SK-N-SH (cell line): ENCODE measurements around the gene MYO1C. TPM values are rescaled to one million over a fixed set of nuclear protein-coding genes. Genes with fewer than 3 reads are reported as not detected.
A peak's percentile ranks its signal among the peaks of the same experiment; 100 is the strongest.

Experiments used
- CTCF ChIA-PET: fragments of 300-600, 350-600 bp; formaldehyde crosslinking; extraction: SDS; loops from one replicate; lab custom pipeline; 2021; lab: Yijun Ruan, JAX
- POLR2A ChIA-PET: fragments of 350-600 bp; sonication (Branson Sonifier 250); formaldehyde crosslinking; extraction: SDS; loops from one replicate; lab custom pipeline; 2020; ENCODE audit warnings: antibody characterized with exemption, inconsistent platforms; lab: Yijun Ruan, JAX
- DNase-seq: peaks from one replicate; pipeline ENCODE4 v3.0.0; 2012
- H2AFZ ChIP-seq: fragments of 200-600 bp; sonication (generic); 2 replicates; pipeline ENCODE4 v1.8.1; 2016; ENCODE audit warnings: antibody characterized with exemption, mild to moderate bottlenecking, low read depth
- H3F3A ChIP-seq: fragments of 200-600 bp; sonication (generic); replicated peaks from 2 replicates; pipeline ENCODE3; 2016; ENCODE audit warnings: antibody characterized with exemption, mild to moderate bottlenecking; ENCODE audit not compliant: insufficient read depth
- H3K27ac ChIP-seq, 2 experiments: fragments of 200-500 bp in 1 of 2; fragments of 200-600 bp in 1 of 2; sonication (Bioruptor generic) in 1 of 2; sonication (generic), shearing (Covaris generic) in 1 of 2; 2 replicates each; pipeline versions ENCODE4 v1.5.1 to v1.6.1; 2014 to 2016; ENCODE audit warnings: low read depth in 2 of 2, inconsistent platforms in 1 of 2, low read length in 1 of 2, mild to moderate bottlenecking in 1 of 2, mixed read lengths in 1 of 2
- H3K27me3 ChIP-seq: fragments of 200-600 bp; sonication (generic), shearing (Covaris generic); 2 replicates; pipeline ENCODE4 v1.6.1; 2016; ENCODE audit warnings: mixed run types; ENCODE audit not compliant: insufficient read depth
- H3K36me3 ChIP-seq, 2 experiments: fragments of 200-500 bp in 1 of 2; fragments of 200-600 bp in 1 of 2; sonication (Bioruptor generic) in 1 of 2; sonication (generic) in 1 of 2; replicated peaks in 1 of 2; 2 replicates each; pipeline versions ENCODE3 to v1.5.1; 2014 to 2016; ENCODE audit warnings: low read length in 1 of 2, mild to moderate bottlenecking in 1 of 2; ENCODE audit not compliant: insufficient read depth in 2 of 2, control insufficient read depth in 1 of 2
- H3K4me1 ChIP-seq, 2 experiments: fragments of 200-500 bp in 1 of 2; fragments of 200-600 bp in 1 of 2; sonication (Bioruptor generic) in 1 of 2; sonication (generic), shearing (Covaris generic) in 1 of 2; 2 replicates each; pipeline versions ENCODE4 v1.5.1 to v1.6.1; 2014 to 2016; ENCODE audit warnings: low read depth in 1 of 2, low read length in 1 of 2, mixed run types in 1 of 2; ENCODE audit not compliant: insufficient read depth in 2 of 2, control insufficient read depth in 1 of 2
- H3K4me2 ChIP-seq: fragments of 200-600 bp; sonication (generic), shearing (Covaris generic); 2 replicates; pipeline ENCODE4 v1.6.1; 2017; ENCODE audit warnings: mixed run types
- H3K4me3 ChIP-seq, 2 experiments: fragments of 200-500 bp in 1 of 2; fragments of 200-600 bp in 1 of 2; sonication (Bioruptor generic) in 1 of 2; sonication (generic), shearing (Covaris generic) in 1 of 2; 2 replicates each; pipeline versions ENCODE4 v1.5.1 to v1.8.1; 2014 to 2016; ENCODE audit warnings: low read depth in 2 of 2, inconsistent platforms in 1 of 2, low read length in 1 of 2, mild to moderate bottlenecking in 1 of 2, mixed read lengths in 1 of 2, moderate library complexity in 1 of 2
- H3K79me2 ChIP-seq: fragments of 200-600 bp; sonication (generic); 2 replicates; pipeline ENCODE4 v1.8.1; 2017; ENCODE audit warnings: mild to moderate bottlenecking; ENCODE audit not compliant: insufficient read depth
- H3K9ac ChIP-seq: fragments of 200-600 bp; sonication (generic); 2 replicates; pipeline ENCODE4 v1.6.1; 2017; ENCODE audit warnings: mixed run types
- H3K9me2 ChIP-seq: fragments of 200-600 bp; sonication (generic); 2 replicates; pipeline ENCODE4 v1.6.1; 2017; ENCODE audit warnings: mixed run types
- H3K9me3 ChIP-seq: fragments of 200-600 bp; sonication (generic); 2 replicates; pipeline ENCODE4 v1.6.1; 2017; ENCODE audit warnings: mixed run types, mild to moderate bottlenecking, moderate library complexity
- H4K20me1 ChIP-seq: fragments of 200-600 bp; sonication (generic); 2 replicates; pipeline ENCODE4 v1.6.1; 2017; ENCODE audit warnings: mild to moderate bottlenecking, mixed run types; ENCODE audit not compliant: insufficient read depth
- CHD2 ChIP-seq: fragments of 150-350 bp; IDR thresholded peaks from 2 replicates; pipeline ENCODE4 v1.6.1; 2018; ENCODE audit warnings: low read length; ENCODE audit not compliant: partially characterized antibody
- FOXM1 ChIP-seq: IDR thresholded peaks from 2 replicates; pipeline ENCODE4 v1.4.0; 2012; ENCODE audit warnings: low read depth, mild to moderate bottlenecking
- POLR2AphosphoS5 ChIP-seq: IDR thresholded peaks from 2 replicates; pipeline ENCODE4 v1.6.1; 2012; ENCODE audit warnings: low read depth, low read length
- RAD21 ChIP-seq: IDR thresholded peaks from 2 replicates; pipeline ENCODE4 v1.6.1; 2012; ENCODE audit warnings: mild to moderate bottlenecking, low read length
- SIN3A ChIP-seq: IDR thresholded peaks from 2 replicates; pipeline ENCODE4 v1.6.1; 2012; ENCODE audit warnings: low read depth, mild to moderate bottlenecking, low read length, moderate library complexity, borderline replicate concordance
- SMC3 ChIP-seq: IDR thresholded peaks from 2 replicates; pipeline ENCODE4 v1.6.1; 2012; ENCODE audit warnings: low read depth, low read length, improper control_type of control experiment
- TCF12 ChIP-seq: IDR thresholded peaks from 2 replicates; pipeline ENCODE4 v1.4.0; 2012
- WGBS: methylation state at CpG from one replicate; pipeline ENCODE4 v1.1.6; 2017; ENCODE audit warnings: low lambda C conversion rate; 5-methylcytosine and 5-hydroxymethylcytosine counted together
- polyA plus RNA-seq, 3 experiments: library from polyadenylated mRNA; depleted of rRNA; stranded (reverse); fragments of >200 nt; gene quantifications; 2 replicates each; pipeline ENCODE4 v1.2.3, GENCODE V29; 2012
- TF ChIP-seq, protein P1 (sequence below): IDR thresholded peaks from 2 replicates; pipeline ENCODE4 v1.6.1; 2012; ENCODE audit warnings: mild to moderate bottlenecking, low read depth, low read length, moderate library complexity
- TF ChIP-seq, protein P2 (sequence below): IDR thresholded peaks from 2 replicates; pipeline ENCODE4 v1.4.0; 2012; ENCODE audit warnings: low read depth, borderline replicate concordance
- TF ChIP-seq, protein P3 (sequence below): IDR thresholded peaks from 2 replicates; pipeline ENCODE4; 2012
- TF ChIP-seq, protein P4 (sequence below): fragments of 150-350 bp; IDR thresholded peaks from 2 replicates; pipeline ENCODE4 v1.6.1; 2016; ENCODE audit warnings: mild to moderate bottlenecking, low read depth, low read length
- TF ChIP-seq, protein P5 (sequence below): fragments of 200-600 bp; sonication (generic); IDR thresholded peaks from 2 replicates; pipeline ENCODE4 v1.6.1; 2017; ENCODE audit warnings: antibody characterized with exemption, mild to moderate bottlenecking, moderate library complexity
- TF ChIP-seq, protein P6 (sequence below): IDR thresholded peaks from 2 replicates; pipeline ENCODE4 v1.4.0; 2012; ENCODE audit warnings: low read depth

The MYO1C gene
- polyA plus RNA-seq, 1 of the 3 experiments (the other 2 are of a cell fraction) = 102 TPM

DNA sequence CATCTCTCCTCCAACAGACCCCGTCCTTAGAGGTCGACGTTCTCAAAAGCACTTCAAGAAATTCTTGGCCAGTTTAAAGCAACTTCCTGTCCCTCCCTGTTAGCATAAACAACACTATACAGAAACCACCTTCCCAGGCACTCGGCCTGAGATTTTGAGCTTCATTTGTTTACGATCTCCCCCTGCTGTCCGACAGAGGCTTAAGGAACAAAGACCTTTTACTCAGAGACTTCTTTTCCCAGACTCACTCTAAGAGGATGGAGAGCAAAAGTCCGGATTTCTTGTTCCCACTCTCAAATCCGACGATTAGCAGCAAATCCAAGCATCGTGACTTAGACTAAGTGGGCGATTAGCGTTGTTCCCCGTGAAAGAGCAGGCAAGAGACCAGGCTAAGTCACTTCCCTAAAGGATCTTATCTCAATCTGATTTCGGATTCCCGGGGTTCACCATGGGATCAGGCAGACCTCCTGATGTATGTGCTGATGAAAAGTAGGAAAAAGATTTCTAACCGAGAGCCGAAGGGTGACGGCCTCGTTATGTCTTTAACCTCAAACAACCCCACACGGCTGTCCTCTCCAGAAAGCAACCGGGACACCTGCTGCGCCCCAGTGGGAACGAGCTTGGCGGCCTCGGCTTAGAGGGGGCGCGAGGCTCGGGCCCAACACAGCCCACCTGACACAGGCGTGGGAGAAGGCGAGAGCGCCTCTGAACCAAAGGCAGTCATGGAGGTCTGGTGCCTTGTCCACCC is 23.3 kb upstream of the MYO1C start:
- POLR2A ChIA-PET = interaction anchor here (0.8 to 3.5 kb wide), 6 partner anchors 14 to 116 kb away, joined by 3 to 14 read pairs (median 5); partner anchors contain the start of genes MYO1C and YWHAE
- DNase-seq = peak; percentile 70
- 1% methylated on average over 28 of the region's 31 CpGs for WGBS

DNA sequence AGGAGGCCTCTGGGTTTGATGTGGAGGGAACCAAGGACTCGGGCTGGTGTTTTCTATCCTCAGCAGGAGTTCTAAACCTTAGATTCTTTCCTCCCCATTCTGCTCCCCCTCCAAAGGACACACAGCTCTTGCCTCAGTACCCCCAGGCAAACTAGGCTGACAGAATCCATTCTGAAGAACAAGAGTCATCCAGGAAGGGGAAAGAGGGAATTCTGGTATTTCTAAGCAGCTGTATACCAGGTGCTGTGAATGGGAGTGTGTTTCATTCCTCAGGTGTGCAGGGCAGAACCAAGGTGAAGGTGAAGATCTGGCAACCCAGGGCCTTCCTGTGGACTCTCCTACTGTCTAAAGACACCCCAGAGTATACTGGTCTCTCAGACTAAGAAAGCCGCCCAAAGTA is 19.9 kb upstream of the MYO1C start:
- no peak overlapping the region for H3K27ac ChIP-seq
- no peaks in the 10 kb centered on the region for H3K9me2 ChIP-seq
- H4K20me1 ChIP-seq = no peaks in the 10 kb centered on the region
- peaks cover 10% of the 10 kb centered on the region for H3F3A ChIP-seq
- 100% methylated on average over 2 of the region's 2 CpGs for WGBS
- DNase-seq = no peak
- H3K4me1 ChIP-seq = peaks cover 0 to 10% of the 10 kb centered on the region in 2 experiments; a peak in 2 of 4 replicates
- no peaks in the 10 kb centered on the region for H3K9me3 ChIP-seq
- H2AFZ ChIP-seq = no peak overlapping the region
- H3K9ac ChIP-seq = no peak overlapping the region
- peaks cover 28% of the 10 kb centered on the region for H3K79me2 ChIP-seq
- H3K36me3 ChIP-seq = peaks cover 9 to 34% of the 10 kb centered on the region in 2 experiments
- H3K4me3 ChIP-seq = no peak overlapping the region
- ChIA-PET POLR2A (interaction anchor here (1.7 kb wide), 1 partner anchor 14 kb away, joined by 5 read pairs; no protein-coding TSS in a partner anchor), CTCF (no interaction called here)
- no peaks in the 10 kb centered on the region for H3K27me3 ChIP-seq
- no peak overlapping the region for H3K4me2 ChIP-seq
- TF ChIP-seq, protein P1, sequence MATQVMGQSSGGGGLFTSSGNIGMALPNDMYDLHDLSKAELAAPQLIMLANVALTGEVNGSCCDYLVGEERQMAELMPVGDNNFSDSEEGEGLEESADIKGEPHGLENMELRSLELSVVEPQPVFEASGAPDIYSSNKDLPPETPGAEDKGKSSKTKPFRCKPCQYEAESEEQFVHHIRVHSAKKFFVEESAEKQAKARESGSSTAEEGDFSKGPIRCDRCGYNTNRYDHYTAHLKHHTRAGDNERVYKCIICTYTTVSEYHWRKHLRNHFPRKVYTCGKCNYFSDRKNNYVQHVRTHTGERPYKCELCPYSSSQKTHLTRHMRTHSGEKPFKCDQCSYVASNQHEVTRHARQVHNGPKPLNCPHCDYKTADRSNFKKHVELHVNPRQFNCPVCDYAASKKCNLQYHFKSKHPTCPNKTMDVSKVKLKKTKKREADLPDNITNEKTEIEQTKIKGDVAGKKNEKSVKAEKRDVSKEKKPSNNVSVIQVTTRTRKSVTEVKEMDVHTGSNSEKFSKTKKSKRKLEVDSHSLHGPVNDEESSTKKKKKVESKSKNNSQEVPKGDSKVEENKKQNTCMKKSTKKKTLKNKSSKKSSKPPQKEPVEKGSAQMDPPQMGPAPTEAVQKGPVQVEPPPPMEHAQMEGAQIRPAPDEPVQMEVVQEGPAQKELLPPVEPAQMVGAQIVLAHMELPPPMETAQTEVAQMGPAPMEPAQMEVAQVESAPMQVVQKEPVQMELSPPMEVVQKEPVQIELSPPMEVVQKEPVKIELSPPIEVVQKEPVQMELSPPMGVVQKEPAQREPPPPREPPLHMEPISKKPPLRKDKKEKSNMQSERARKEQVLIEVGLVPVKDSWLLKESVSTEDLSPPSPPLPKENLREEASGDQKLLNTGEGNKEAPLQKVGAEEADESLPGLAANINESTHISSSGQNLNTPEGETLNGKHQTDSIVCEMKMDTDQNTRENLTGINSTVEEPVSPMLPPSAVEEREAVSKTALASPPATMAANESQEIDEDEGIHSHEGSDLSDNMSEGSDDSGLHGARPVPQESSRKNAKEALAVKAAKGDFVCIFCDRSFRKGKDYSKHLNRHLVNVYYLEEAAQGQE = no peak
- TF ChIP-seq RAD21 = no peak
- no peak for TF ChIP-seq FOXM1
- TF ChIP-seq CHD2 = no peak
- TF ChIP-seq POLR2AphosphoS5 = no peak
- TF ChIP-seq, protein P2, sequence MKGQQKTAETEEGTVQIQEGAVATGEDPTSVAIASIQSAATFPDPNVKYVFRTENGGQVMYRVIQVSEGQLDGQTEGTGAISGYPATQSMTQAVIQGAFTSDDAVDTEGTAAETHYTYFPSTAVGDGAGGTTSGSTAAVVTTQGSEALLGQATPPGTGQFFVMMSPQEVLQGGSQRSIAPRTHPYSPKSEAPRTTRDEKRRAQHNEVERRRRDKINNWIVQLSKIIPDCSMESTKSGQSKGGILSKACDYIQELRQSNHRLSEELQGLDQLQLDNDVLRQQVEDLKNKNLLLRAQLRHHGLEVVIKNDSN = no peak
- TF ChIP-seq TCF12 = no peak
- TF ChIP-seq, protein P3, sequence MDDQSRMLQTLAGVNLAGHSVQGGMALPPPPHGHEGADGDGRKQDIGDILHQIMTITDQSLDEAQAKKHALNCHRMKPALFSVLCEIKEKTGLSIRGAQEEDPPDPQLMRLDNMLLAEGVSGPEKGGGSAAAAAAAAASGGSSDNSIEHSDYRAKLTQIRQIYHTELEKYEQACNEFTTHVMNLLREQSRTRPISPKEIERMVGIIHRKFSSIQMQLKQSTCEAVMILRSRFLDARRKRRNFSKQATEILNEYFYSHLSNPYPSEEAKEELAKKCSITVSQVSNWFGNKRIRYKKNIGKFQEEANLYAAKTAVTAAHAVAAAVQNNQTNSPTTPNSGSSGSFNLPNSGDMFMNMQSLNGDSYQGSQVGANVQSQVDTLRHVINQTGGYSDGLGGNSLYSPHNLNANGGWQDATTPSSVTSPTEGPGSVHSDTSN = no peak
- TF ChIP-seq, protein P4, sequence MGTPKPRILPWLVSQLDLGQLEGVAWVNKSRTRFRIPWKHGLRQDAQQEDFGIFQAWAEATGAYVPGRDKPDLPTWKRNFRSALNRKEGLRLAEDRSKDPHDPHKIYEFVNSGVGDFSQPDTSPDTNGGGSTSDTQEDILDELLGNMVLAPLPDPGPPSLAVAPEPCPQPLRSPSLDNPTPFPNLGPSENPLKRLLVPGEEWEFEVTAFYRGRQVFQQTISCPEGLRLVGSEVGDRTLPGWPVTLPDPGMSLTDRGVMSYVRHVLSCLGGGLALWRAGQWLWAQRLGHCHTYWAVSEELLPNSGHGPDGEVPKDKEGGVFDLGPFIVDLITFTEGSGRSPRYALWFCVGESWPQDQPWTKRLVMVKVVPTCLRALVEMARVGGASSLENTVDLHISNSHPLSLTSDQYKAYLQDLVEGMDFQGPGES = no peak
- TF ChIP-seq SMC3 = no peak

More for the DNA sequence above, 23.3 kb upstream of the MYO1C start:
- Histone ChIP-seq H3K4me1 (peaks cover 0 to 19% of the 10 kb centered on the region in 2 experiments; a peak in 2 of 4 replicates), H3K9me2 (no peaks in the 10 kb centered on the region)
- TF ChIP-seq, protein P5, sequence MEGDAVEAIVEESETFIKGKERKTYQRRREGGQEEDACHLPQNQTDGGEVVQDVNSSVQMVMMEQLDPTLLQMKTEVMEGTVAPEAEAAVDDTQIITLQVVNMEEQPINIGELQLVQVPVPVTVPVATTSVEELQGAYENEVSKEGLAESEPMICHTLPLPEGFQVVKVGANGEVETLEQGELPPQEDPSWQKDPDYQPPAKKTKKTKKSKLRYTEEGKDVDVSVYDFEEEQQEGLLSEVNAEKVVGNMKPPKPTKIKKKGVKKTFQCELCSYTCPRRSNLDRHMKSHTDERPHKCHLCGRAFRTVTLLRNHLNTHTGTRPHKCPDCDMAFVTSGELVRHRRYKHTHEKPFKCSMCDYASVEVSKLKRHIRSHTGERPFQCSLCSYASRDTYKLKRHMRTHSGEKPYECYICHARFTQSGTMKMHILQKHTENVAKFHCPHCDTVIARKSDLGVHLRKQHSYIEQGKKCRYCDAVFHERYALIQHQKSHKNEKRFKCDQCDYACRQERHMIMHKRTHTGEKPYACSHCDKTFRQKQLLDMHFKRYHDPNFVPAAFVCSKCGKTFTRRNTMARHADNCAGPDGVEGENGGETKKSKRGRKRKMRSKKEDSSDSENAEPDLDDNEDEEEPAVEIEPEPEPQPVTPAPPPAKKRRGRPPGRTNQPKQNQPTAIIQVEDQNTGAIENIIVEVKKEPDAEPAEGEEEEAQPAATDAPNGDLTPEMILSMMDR = peak; percentile 70
- TF ChIP-seq CHD2 (no peak), POLR2AphosphoS5 (no peak), RAD21 (peak; percentile 75), SMC3 (peak; percentile 53), SIN3A (peak; percentile 65; the same call in 1 of the 2 replicates)
- TF ChIP-seq, protein P6, sequence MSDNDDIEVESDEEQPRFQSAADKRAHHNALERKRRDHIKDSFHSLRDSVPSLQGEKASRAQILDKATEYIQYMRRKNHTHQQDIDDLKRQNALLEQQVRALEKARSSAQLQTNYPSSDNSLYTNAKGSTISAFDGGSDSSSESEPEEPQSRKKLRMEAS = 0 out of 2 replicates have a peak, but pooled peaks have one; percentile 22
- TF ChIP-seq, all 33 proteins: peak for 5
- Histone ChIP-seq H2AFZ (peak overlapping the region; percentile 17; the same call in 1 of the 2 replicates), H3K9ac (peak overlapping the region; percentile 89), H4K20me1 (no peaks in the 10 kb centered on the region), H3K4me3 (peak overlapping the region; percentile 92 to 100), H3F3A (peaks cover 36% of the 10 kb centered on the region), H3K36me3 (peaks cover 17 to 44% of the 10 kb centered on the region in 2 experiments), H3K79me2 (peaks cover 37% of the 10 kb centered on the region), H3K4me2 (peak overlapping the region; percentile 95), H3K9me3 (no peaks in the 10 kb centered on the region), H3K27ac (peak overlapping the region; percentile 56 to 70; a peak in 3 of 4 replicates), H3K27me3 (no peaks in the 10 kb centered on the region)
- CTCF ChIA-PET = interaction anchor here (0.8 to 4.1 kb wide), 28 partner anchors 10 to 261 kb away, joined by 3 to 41 read pairs (median 4); partner anchors contain the start of genes BHLHA9, CRK, MYO1C and YWHAE
